B cell (primary cell): Measurements from ENCODE around the gene MAB21L3.

Source experiments
- CTCF ChIP-seq: fragments of 200-600 bp; IDR thresholded peaks from one replicate; pipeline ENCODE4 v1.8.0; 2022; ENCODE audit warnings: antibody characterized with exemption, mild to moderate bottlenecking
- EZH2 ChIP-seq: IDR thresholded peaks from 2 replicates; pipeline ENCODE4 v1.6.1; 2012; ENCODE audit warnings: borderline replicate concordance, low read depth, mild to moderate bottlenecking, moderate library complexity, low read length; ENCODE audit not compliant: insufficient read depth, poor library complexity, severe bottlenecking

DNA sequence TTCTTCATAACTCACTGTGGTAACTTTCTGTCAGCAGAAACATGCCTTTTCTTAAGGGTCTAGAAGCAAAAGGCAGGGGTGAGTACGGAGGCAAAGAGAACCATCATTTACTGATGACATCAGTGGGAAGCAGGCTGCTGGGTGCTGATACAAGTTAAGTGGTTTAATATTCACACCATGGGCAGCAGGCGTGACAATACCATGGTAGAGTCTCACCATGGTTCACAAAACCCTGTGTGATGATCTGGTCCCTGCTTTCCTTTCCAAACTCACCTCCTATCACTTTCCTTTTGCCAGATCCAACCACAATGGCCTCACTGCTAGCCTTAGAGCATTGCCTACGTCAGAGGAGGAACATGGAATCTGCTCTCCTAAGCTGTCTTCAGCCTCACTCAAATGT is 8.7 kb downstream of the MAB21L3 start:
- TF ChIP-seq CTCF = no peak
- TF ChIP-seq EZH2 = no peak
